HL-60 (cell line): Measurements from ENCODE around the gene PHRF1.

Experiments used
- CTCF ChIP-seq: IDR thresholded peaks from one replicate; pipeline ENCODE4 v1.5.1; 2011; ENCODE audit warnings: low read length, control low read depth, inconsistent platforms; ENCODE audit not compliant: insufficient read depth
- POLR2AphosphoS5 ChIP-seq: IDR thresholded peaks from 2 replicates; pipeline ENCODE4 v1.6.1; 2012; ENCODE audit warnings: low read depth
- REST ChIP-seq: IDR thresholded peaks from 2 replicates; pipeline ENCODE4 v1.6.1; 2012; ENCODE audit warnings: low read depth; ENCODE audit not compliant: insufficient replicate concordance
- SPI1 ChIP-seq: IDR thresholded peaks from 2 replicates; pipeline ENCODE4 v1.6.1; 2012; ENCODE audit warnings: low read depth, mild to moderate bottlenecking, borderline replicate concordance

DNA sequence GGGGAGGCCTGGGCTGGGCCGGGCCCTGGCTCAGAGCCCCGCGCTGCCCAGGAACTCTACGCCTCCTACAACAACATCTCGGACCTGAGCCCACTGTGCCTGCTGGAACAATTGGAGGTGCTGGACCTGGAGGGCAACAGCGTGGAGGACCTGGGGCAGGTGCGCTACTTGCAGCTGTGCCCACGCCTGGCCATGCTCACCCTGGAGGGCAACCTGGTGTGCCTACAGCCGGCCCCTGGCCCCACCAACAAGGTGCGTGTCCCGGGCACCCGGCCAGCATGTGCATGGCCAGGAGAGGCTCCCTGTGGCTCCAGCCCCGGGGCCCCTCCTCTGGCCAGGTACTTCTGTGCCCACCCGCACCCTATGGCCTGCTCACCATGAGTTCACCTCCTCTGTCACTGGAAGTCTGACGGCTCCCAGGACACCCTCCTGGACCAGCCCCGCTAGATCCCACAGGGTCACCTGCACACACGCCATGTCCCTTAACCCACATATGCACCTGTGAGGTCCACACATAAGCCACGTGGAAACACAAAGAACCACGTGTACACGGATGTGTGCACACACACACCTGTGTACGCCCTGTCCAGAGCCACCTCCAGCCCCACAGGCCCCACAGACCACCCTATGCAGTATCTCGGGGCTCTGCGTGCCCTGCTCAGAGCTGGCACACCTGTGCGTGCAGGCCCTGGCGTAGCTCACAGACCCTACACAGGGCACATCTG, 26.1 kb upstream of the PHRF1 start:
- TF ChIP-seq CTCF (no peak), SPI1 (no peak), POLR2AphosphoS5 (no peak), REST (no peak)
